ENCODE data around the gene CATSPERZ. TPM values are rescaled to one million over a fixed set of nuclear protein-coding genes. Genes with fewer than 3 reads are reported as not detected.
A peak's percentile ranks its signal among the peaks of the same experiment; 100 is the strongest.

The CATSPERZ gene, protein sequence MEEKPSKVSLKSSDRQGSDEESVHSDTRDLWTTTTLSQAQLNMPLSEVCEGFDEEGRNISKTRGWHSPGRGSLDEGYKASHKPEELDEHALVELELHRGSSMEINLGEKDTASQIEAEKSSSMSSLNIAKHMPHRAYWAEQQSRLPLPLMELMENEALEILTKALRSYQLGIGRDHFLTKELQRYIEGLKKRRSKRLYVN
- total RNA-seq: not detected in 2 replicates
- 0.46 and 0.96 TPM in 2 replicates for polyA plus RNA-seq

DNA sequence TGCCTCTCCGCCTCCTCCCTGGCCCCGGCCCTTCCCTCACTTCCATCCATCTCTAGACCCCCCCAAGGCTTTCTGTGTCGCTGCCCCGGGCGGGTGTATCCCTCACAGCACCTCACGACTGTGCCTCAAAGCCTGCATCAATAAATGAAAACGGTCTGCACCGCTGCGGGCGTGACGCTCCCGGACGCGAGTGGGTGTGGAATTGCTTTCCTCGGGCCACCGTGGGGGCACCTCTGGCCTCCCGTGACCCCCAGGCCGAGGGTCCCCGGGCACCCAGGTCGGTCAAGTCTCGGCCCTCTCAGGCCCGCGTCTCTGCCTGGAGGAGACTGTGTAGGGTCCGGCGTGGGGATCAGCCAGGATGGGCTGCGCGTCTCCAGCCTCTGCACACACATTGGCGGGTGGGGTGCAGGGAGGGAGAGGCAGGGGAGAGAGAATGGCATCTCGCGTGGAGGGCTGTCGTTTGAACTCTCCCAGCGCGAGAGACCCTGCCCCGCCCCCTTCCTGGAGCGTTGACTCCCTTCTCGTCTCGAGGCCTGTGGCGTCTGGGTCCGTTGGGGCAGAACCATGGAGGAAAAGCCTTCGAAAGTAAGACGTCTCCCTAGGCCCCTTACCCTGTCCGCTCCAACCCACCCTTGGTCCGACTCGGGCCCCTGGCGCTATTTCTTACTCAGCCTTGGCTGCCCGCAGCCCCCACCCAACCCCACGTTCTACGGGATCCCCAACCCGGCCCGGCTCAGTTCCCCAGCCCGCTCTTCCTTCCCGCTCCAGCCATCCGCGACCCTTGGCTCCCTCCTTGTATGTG, at the start of gene CATSPERZ:
Gene CATSPERZ (plus strand): TSS at position 512 of the 802 bp plus-strand sequence. CDS start 53 bp downstream, at position 565.
- Histone ChIP-seq H3K9me2 (replicated peaks; ENCODE audit: insufficient read depth) (no peaks in the 10 kb centered on the region), H3K4me3 (peak within 1 kb of the TSS; percentile 26), H3K79me2 (no peaks in the 10 kb centered on the region), H3K27ac (no peak within 1 kb of the TSS), H4K20me1 (ENCODE audit: insufficient read depth, poor library complexity, severe bottlenecking) (no peaks in the 10 kb centered on the region), H3K36me3 (replicated peaks; ENCODE audit: insufficient read depth, low read depth) (no peaks in the 10 kb centered on the region), H2AFZ (peak within 1 kb of the TSS; percentile 84), H3K27me3 (peaks cover 57% of the 10 kb centered on the region), H3K4me1 (ENCODE audit: insufficient read depth) (peaks cover 24% of the 10 kb centered on the region), H3K4me2 (peak within 1 kb of the TSS; percentile 92), H3K9me3 (ENCODE audit: low read depth) (no peaks in the 10 kb centered on the region)
- TF ChIP-seq EZH2phosphoT487 (IDR thresholded peaks at IDR 0.05; ENCODE audit: low read depth, severe bottlenecking, unreplicated experiment) (no peak), EZH2 (IDR thresholded peaks at IDR 0.05; ENCODE audit: borderline replicate concordance) (no peak)
- TF ChIP-seq, protein P1, sequence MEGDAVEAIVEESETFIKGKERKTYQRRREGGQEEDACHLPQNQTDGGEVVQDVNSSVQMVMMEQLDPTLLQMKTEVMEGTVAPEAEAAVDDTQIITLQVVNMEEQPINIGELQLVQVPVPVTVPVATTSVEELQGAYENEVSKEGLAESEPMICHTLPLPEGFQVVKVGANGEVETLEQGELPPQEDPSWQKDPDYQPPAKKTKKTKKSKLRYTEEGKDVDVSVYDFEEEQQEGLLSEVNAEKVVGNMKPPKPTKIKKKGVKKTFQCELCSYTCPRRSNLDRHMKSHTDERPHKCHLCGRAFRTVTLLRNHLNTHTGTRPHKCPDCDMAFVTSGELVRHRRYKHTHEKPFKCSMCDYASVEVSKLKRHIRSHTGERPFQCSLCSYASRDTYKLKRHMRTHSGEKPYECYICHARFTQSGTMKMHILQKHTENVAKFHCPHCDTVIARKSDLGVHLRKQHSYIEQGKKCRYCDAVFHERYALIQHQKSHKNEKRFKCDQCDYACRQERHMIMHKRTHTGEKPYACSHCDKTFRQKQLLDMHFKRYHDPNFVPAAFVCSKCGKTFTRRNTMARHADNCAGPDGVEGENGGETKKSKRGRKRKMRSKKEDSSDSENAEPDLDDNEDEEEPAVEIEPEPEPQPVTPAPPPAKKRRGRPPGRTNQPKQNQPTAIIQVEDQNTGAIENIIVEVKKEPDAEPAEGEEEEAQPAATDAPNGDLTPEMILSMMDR (IDR thresholded peaks at IDR 0.05; ENCODE audit: poor library complexity): peak; percentile 5
- WGBS (ENCODE audit: low lambda C conversion rate, missing lambda C conversion rate): 32% methylated on average over 28 of the region's 54 CpGs
- DNase-seq (ENCODE audit: low spot score): no peak

DNA sequence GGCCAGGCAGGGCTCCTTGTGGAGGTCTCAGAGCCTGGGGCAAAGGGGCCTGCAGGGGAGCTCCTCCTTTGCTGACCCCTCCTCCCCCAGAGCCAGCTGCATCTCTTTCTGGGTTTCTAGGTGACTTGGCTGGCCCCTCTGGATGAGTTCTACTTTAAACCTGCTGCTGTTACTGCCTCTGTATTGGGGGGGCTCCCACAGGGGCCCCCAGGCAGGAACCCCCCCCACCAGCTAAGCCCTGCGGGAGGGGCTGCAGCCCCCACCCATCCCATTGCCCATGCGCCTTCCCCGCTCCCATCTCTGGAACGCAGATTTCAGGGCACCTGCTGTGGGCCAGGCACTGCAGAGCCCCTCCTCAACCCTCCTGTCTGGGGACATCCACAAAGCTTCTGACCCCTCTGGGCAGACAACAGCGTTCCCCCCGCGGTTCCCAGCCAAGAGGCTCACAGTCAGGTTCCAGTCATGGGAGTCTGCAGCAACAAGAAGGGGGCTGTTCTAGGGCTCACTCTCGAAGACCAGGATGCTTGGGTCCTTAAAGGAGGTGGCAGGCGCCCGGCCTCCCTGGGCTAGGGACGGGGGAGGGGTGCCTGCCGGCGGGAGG, 49.6 kb upstream of the CATSPERZ start:
- peak overlapping the region; percentile 97 for H3K4me2 ChIP-seq
- H3K4me3 ChIP-seq: peak overlapping the region; percentile 65
- H3K27ac ChIP-seq: no peak overlapping the region
- peaks cover 24% of the 10 kb centered on the region for H3K79me2 ChIP-seq
- peak overlapping the region; percentile 69 for H2AFZ ChIP-seq
- peak; percentile 58 for DNase-seq (ENCODE audit: low spot score)
- TF ChIP-seq EZH2phosphoT487 (IDR thresholded peaks at IDR 0.05; ENCODE audit: low read depth, severe bottlenecking, unreplicated experiment) (no peak), EZH2 (IDR thresholded peaks at IDR 0.05; ENCODE audit: borderline replicate concordance) (no peak)
- TF ChIP-seq, protein P1 (IDR thresholded peaks at IDR 0.05; ENCODE audit: poor library complexity): no peak
- H3K36me3 ChIP-seq (replicated peaks; ENCODE audit: insufficient read depth, low read depth): no peaks in the 10 kb centered on the region
- no peaks in the 10 kb centered on the region for H3K9me3 ChIP-seq (ENCODE audit: low read depth)
- no peaks in the 10 kb centered on the region for H3K27me3 ChIP-seq
- peaks cover 5% of the 10 kb centered on the region for H4K20me1 ChIP-seq (ENCODE audit: insufficient read depth, poor library complexity, severe bottlenecking)
- 30% methylated on average over 9 of the region's 13 CpGs for WGBS (ENCODE audit: low lambda C conversion rate, missing lambda C conversion rate)
- H3K4me1 ChIP-seq (ENCODE audit: insufficient read depth): peaks cover 21% of the 10 kb centered on the region
- no peaks in the 10 kb centered on the region for H3K9me2 ChIP-seq (replicated peaks; ENCODE audit: insufficient read depth)

DNA sequence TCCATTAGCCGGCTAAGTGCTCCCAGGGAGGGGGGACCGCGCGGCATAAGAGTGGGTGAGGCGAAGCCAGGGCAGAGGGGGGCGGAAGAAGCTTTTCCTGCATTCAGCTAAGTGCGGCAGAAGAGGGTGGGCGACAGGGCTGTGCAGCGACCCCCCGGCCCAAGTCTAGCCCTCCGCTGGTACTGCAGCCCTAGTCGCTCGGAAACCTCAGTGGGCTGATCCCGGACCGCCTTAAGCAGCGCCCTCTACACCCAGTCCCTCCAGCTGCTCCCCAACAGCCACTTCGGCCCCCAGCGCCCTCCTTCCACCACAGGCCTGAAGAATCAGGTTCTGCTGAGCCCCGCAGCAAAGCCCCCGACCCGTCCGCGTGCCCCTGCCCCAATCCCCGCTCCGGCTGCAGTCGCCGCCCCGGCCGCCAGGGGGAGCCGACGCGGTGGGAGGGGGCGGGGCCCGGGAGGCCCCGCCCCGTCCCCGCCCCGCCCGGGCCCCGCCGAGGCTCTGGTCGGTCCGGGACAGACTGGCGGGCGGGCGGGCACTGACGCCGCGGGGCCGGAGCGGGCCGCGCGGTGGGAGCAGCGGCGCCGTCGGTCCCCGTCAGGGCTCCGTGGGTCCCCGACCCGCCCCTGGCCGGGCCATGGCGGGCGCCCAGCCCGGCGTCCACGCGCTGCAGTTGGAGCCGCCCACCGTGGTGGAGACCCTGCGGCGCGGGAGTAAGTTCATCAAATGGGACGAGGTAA, 49.0 kb upstream of the CATSPERZ start, which contains the start of gene PLCB3:
Gene PLCB3 (plus strand): TSS at position 515 of the 737 bp plus-strand sequence. CDS start 120 bp downstream, at position 635.
- peaks cover 21% of the 10 kb centered on the region for H3K4me1 ChIP-seq (ENCODE audit: insufficient read depth)
- H2AFZ ChIP-seq: peak within 1 kb of the TSS; percentile 74
- no peaks in the 10 kb centered on the region for H3K36me3 ChIP-seq (replicated peaks; ENCODE audit: insufficient read depth, low read depth)
- peak within 1 kb of the TSS; percentile 69 for H3K27ac ChIP-seq
- H3K4me3 ChIP-seq: peak within 1 kb of the TSS; percentile 82
- WGBS (ENCODE audit: low lambda C conversion rate, missing lambda C conversion rate): no CpG with 5 or more reads among the region's 75 CpGs
- H3K79me2 ChIP-seq: peaks cover 18% of the 10 kb centered on the region
- peaks cover 5% of the 10 kb centered on the region for H4K20me1 ChIP-seq (ENCODE audit: insufficient read depth, poor library complexity, severe bottlenecking)
- peak; percentile 87 for DNase-seq (ENCODE audit: low spot score)
- no peaks in the 10 kb centered on the region for H3K9me2 ChIP-seq (replicated peaks; ENCODE audit: insufficient read depth)
- TF ChIP-seq, protein P1 (IDR thresholded peaks at IDR 0.05; ENCODE audit: poor library complexity): peak; percentile 81
- TF ChIP-seq EZH2 (IDR thresholded peaks at IDR 0.05; ENCODE audit: borderline replicate concordance) (no peak), EZH2phosphoT487 (IDR thresholded peaks at IDR 0.05; ENCODE audit: low read depth, severe bottlenecking, unreplicated experiment) (no peak)
- H3K27me3 ChIP-seq: no peaks in the 10 kb centered on the region
- H3K9me3 ChIP-seq (ENCODE audit: low read depth): no peaks in the 10 kb centered on the region
- peak within 1 kb of the TSS; percentile 99 for H3K4me2 ChIP-seq

Data from hepatocyte (in vitro differentiated cells).